Coronary artery (tissue), 2 donors: ENCODE measurements around the gene RAPGEF1.

ENCODE experiments used
- DNase-seq: peaks from one replicate; pipeline ENCODE4 v3.0.0-alpha.2; 2017; ENCODE audit warnings: low spot score
- H3K27ac ChIP-seq, 2 donors: fragments of 200-600 bp; sonication (generic); one replicate each; pipeline ENCODE4 v1.5.1; 2016 to 2019
- H3K4me3 ChIP-seq: fragments of 200-600 bp; sonication (generic); 2 replicates; pipeline ENCODE4 v1.5.1; 2016; ENCODE audit warnings: mild to moderate bottlenecking, moderate library complexity
- CTCF ChIP-seq: fragments of 200-600 bp; sonication (generic); IDR thresholded peaks from one replicate; pipeline ENCODE4 v1.5.1; 2019; ENCODE audit warnings: antibody characterized with exemption

Gene RAPGEF1

GRCh38 chr9:131617611-131618010, 122.3 kb downstream of the RAPGEF1 start:
- Histone ChIP-seq H3K27ac (peak overlapping the region in 1 of 2 donors; percentile 24), H3K4me3 (no peak overlapping the region)
- no peak for DNase-seq
- TF ChIP-seq CTCF, result no peak

- no peak for DNase-seq
- TF ChIP-seq CTCF, result no peak
- Histone ChIP-seq H3K27ac (peak overlapping the region in 1 of 2 donors; percentile 24), H3K4me3 (no peak overlapping the region)
Observed at GRCh38 chr9:131616983-131617604, 122.8 kb downstream of the RAPGEF1 start.

- Histone ChIP-seq H3K27ac (no peak overlapping the region), H3K4me3 (no peak overlapping the region)
- DNase-seq, result no peak
- no peak for TF ChIP-seq CTCF
Observed at GRCh38 chr9:131614340-131614915, 125.4 kb downstream of the RAPGEF1 start.

GRCh38 chr9:131613921-131614320, 126.0 kb downstream of the RAPGEF1 start:
- DNase-seq, result no peak
- Histone ChIP-seq H3K27ac (no peak overlapping the region), H3K4me3 (no peak overlapping the region)
- no peak for TF ChIP-seq CTCF

GRCh38 chr9:131612851-131613250, 127.0 kb downstream of the RAPGEF1 start:
- DNase-seq, result no peak
- no peak for TF ChIP-seq CTCF
- no peak overlapping the region for H3K4me3 ChIP-seq
- no peak overlapping the region for H3K27ac ChIP-seq

- Histone ChIP-seq H3K27ac (no peak overlapping the region), H3K4me3 (no peak overlapping the region)
- TF ChIP-seq CTCF, result no peak
- DNase-seq, result no peak
Observed at GRCh38 chr9:131611586-131612315, 128.1 kb downstream of the RAPGEF1 start.
